GM12874 (cell line): ENCODE measurements around the gene WFDC11.
A peak's percentile ranks its signal among the peaks of the same experiment; 100 is the strongest.

ENCODE experiments used
- CTCF ChIP-seq: IDR thresholded peaks from 2 replicates; pipeline ENCODE4 v1.5.1; 2011; ENCODE audit warnings: low read depth, mild to moderate bottlenecking, control low read depth, low read length, moderate library complexity; ENCODE audit not compliant: insufficient read depth

The WFDC11 gene

GRCh38 chr20:45630371-45630770 is 39.7 kb downstream of the WFDC11 start:
- no peak for TF ChIP-seq CTCF

- TF ChIP-seq CTCF: peak; percentile 78
Measured at GRCh38 chr20:45629496-45630100, 40.4 kb downstream of the WFDC11 start, which contains the start of gene WFDC10A. WFDC10A (plus strand) TSS chr20:45629739; CDS start chr20:45629814, 75 bp downstream.

GRCh38 chr20:45626540-45626939 is 43.5 kb downstream of the WFDC11 start:
- no peak for TF ChIP-seq CTCF

- no peak for TF ChIP-seq CTCF
Measured at GRCh38 chr20:45621593-45621992, 48.4 kb downstream of the WFDC11 start.

GRCh38 chr20:45617591-45617990 is 52.4 kb downstream of the WFDC11 start:
- no peak for TF ChIP-seq CTCF

GRCh38 chr20:45612314-45612713 is 57.7 kb downstream of the WFDC11 start:
- TF ChIP-seq CTCF: no peak

- TF ChIP-seq CTCF: no peak
Measured at GRCh38 chr20:45611054-45611453, 59.0 kb downstream of the WFDC11 start.
